A673 (cell line): ENCODE measurements around the gene TRDN.

Experiments
- CTCF ChIP-seq: fragments of 300-800, 200-600 bp; sonication (generic); conservative IDR thresholded peaks from 2 replicates; pipeline ENCODE4 v1.5.1; 2017; ENCODE audit warnings: low read depth, mild to moderate bottlenecking, antibody characterized with exemption, low read length, moderate library complexity, mixed read lengths
- EZH2 ChIP-seq: fragments of 200-600 bp; sonication (generic); IDR thresholded peaks from 2 replicates; pipeline ENCODE4 v1.6.1; 2017; ENCODE audit warnings: borderline replicate concordance, low read depth, mild to moderate bottlenecking, mixed read lengths, antibody characterized with exemption, low read length; ENCODE audit not compliant: poor library complexity, severe bottlenecking

GRCh38 chr6:123580331-123580730, 56.4 kb downstream of the TRDN start:
- TF ChIP-seq CTCF, result no peak
- no peak for TF ChIP-seq EZH2
